Lower leg skin (tissue), 3 donors: Measurements from ENCODE around the gene MLLT3.

ENCODE experiments used
- POLR2A ChIP-seq, 2 donors: fragments of 450-650 bp; IDR thresholded peaks; one replicate each; pipeline ENCODE4 v1.6.1; 2016 to 2017; ENCODE audit warnings: antibody characterized with exemption in 2 of 2, mild to moderate bottlenecking in 1 of 2, moderate library complexity in 1 of 2
- TF ChIP-seq, protein P1 (sequence below), 3 donors: fragments of 450-650 bp; IDR thresholded peaks; one replicate each; pipeline ENCODE4 v1.5.1; 2016; ENCODE audit warnings: antibody characterized with exemption in 3 of 3, mild to moderate bottlenecking in 3 of 3, moderate library complexity in 2 of 3

DNA sequence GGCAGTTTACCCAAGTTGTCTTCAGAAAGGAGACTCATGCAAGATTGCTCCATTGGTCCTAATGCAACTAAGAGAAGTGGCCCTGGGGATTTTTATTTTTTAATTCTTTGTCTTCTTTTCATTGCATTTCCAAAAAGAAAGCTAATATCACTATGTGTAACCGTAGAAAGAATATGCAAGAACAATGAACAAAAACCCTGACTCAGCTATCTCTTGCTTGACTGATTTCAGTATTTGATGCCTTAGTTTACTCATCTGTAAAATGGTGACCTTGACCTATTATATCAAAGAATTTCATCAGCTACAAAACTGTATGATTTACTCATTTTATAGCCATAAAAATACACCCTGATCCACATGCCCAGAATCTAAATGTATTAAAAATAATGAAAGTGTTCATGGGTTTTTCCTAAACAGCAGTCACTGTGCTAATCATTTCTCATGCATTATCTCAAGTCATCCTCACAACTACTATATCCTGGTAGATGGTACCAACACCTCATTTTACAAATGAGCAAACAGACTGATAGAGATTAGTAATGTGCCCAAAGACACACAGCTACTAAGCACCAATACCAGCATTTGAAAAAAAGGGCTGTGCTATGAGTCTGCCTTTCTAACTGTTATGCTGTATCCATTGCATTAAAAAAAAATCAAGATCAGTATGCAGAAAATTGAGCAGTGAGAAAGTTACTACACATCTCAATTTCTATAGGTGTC, 185.7 kb downstream of the MLLT3 start:
- TF ChIP-seq, protein P1, sequence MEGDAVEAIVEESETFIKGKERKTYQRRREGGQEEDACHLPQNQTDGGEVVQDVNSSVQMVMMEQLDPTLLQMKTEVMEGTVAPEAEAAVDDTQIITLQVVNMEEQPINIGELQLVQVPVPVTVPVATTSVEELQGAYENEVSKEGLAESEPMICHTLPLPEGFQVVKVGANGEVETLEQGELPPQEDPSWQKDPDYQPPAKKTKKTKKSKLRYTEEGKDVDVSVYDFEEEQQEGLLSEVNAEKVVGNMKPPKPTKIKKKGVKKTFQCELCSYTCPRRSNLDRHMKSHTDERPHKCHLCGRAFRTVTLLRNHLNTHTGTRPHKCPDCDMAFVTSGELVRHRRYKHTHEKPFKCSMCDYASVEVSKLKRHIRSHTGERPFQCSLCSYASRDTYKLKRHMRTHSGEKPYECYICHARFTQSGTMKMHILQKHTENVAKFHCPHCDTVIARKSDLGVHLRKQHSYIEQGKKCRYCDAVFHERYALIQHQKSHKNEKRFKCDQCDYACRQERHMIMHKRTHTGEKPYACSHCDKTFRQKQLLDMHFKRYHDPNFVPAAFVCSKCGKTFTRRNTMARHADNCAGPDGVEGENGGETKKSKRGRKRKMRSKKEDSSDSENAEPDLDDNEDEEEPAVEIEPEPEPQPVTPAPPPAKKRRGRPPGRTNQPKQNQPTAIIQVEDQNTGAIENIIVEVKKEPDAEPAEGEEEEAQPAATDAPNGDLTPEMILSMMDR (IDR thresholded peaks at IDR 0.05): no peak
- no peak for TF ChIP-seq POLR2A (IDR thresholded peaks at IDR 0.05)
